H9 (cell line): ENCODE data around the gene ROBO4. TPM values are rescaled to one million over a fixed set of nuclear protein-coding genes. Genes with fewer than 3 reads are reported as not detected.

ENCODE experiments used
- DNase-seq: peaks from one replicate; pipeline ENCODE4 v3.0.0-alpha.2; 2017
- H2AFZ ChIP-seq: one replicate; pipeline ENCODE4 v1.6.1; 2013; ENCODE audit warnings: mild to moderate bottlenecking, low read length, control low read depth, moderate library complexity
- H2AK5ac ChIP-seq: 2 replicates; pipeline ENCODE4 v1.6.1; 2013; ENCODE audit warnings: low read length, control low read depth, mixed read lengths; ENCODE audit not compliant: insufficient read length
- H2BK120ac ChIP-seq: one replicate; pipeline ENCODE4 v1.6.1; 2013; ENCODE audit warnings: low read depth, mild to moderate bottlenecking, low read length, control low read depth, inconsistent platforms; ENCODE audit not compliant: poor library complexity, severe bottlenecking
- H2BK12ac ChIP-seq: 2 replicates; pipeline ENCODE4 v1.6.1; 2013; ENCODE audit warnings: low read length, control low read depth, mixed read lengths, low read depth; ENCODE audit not compliant: insufficient read length
- H2BK15ac ChIP-seq: 2 replicates; pipeline ENCODE4 v1.6.1; 2013; ENCODE audit warnings: low read depth, low read length, control low read depth
- H2BK20ac ChIP-seq: one replicate; pipeline ENCODE4 v1.6.1; 2013; ENCODE audit warnings: low read depth, mild to moderate bottlenecking, low read length, control low read depth, inconsistent platforms; ENCODE audit not compliant: poor library complexity, severe bottlenecking
- H2BK5ac ChIP-seq: 2 replicates; pipeline ENCODE4 v1.6.1; 2013; ENCODE audit warnings: low read length, control low read depth, mixed read lengths; ENCODE audit not compliant: insufficient read length
- H3K14ac ChIP-seq: 2 replicates; pipeline ENCODE4 v1.6.1; 2013; ENCODE audit warnings: low read length, control low read depth; ENCODE audit not compliant: insufficient read depth
- H3K18ac ChIP-seq: 2 replicates; pipeline ENCODE4 v1.6.1; 2013; ENCODE audit warnings: low read depth, mild to moderate bottlenecking, mixed read lengths, low read length, control low read depth; ENCODE audit not compliant: insufficient read length
- H3K23ac ChIP-seq: 2 replicates; pipeline ENCODE4 v1.6.1; 2013; ENCODE audit warnings: low read length, control low read depth, mixed read lengths, low read depth; ENCODE audit not compliant: insufficient read length
- H3K23me2 ChIP-seq: 2 replicates; pipeline ENCODE4 v1.6.1; 2013; ENCODE audit warnings: low read depth, mild to moderate bottlenecking, mixed read lengths, low read length, control low read depth; ENCODE audit not compliant: insufficient read length, poor library complexity, severe bottlenecking
- H3K27ac ChIP-seq: 2 replicates; pipeline ENCODE4 v1.5.1; 2013; ENCODE audit warnings: low read length, control low read depth, mixed read lengths, low read depth; ENCODE audit not compliant: insufficient read length
- H3K27me3 ChIP-seq: 2 replicates; pipeline ENCODE4 v1.6.1; 2013; ENCODE audit warnings: low read length, control low read depth, inconsistent platforms; ENCODE audit not compliant: insufficient read depth
- H3K4ac ChIP-seq: 2 replicates; pipeline ENCODE4 v1.6.1; 2013; ENCODE audit warnings: low read depth, mild to moderate bottlenecking, control low read depth, inconsistent platforms, low read length, moderate library complexity
- H3K4me1 ChIP-seq: 2 replicates; pipeline ENCODE4 v1.6.1; 2013; ENCODE audit warnings: low read length, control low read depth, inconsistent platforms; ENCODE audit not compliant: insufficient read depth
- H3K4me2 ChIP-seq: 2 replicates; pipeline ENCODE4 v1.6.1; 2013; ENCODE audit warnings: low read length, control low read depth, mixed read lengths; ENCODE audit not compliant: insufficient read length, insufficient read depth
- H3K56ac ChIP-seq: 2 replicates; pipeline ENCODE4 v1.6.1; 2013; ENCODE audit warnings: low read depth, mild to moderate bottlenecking, mixed read lengths, low read length, control low read depth; ENCODE audit not compliant: insufficient read length
- H3K79me1 ChIP-seq: 2 replicates; pipeline ENCODE4 v1.6.1; 2013; ENCODE audit warnings: low read depth, mild to moderate bottlenecking, moderate library complexity, low read length, control low read depth, inconsistent platforms; ENCODE audit not compliant: insufficient read depth, poor library complexity, severe bottlenecking
- H3K79me2 ChIP-seq: 2 replicates; pipeline ENCODE4 v1.6.1; 2013; ENCODE audit warnings: low read length, control low read depth, inconsistent platforms; ENCODE audit not compliant: insufficient read depth
- H3K9ac ChIP-seq: 2 replicates; pipeline ENCODE4 v1.6.1; 2013; ENCODE audit warnings: low read length, control low read depth, mixed read lengths; ENCODE audit not compliant: insufficient read length; ENCODE audit errors: extremely low read depth
- H3K9me3 ChIP-seq: one replicate; pipeline ENCODE4 v1.6.1; 2013; ENCODE audit warnings: low read depth, low read length, inconsistent platforms; ENCODE audit not compliant: control insufficient read depth
- H3T11ph ChIP-seq: one replicate; pipeline ENCODE4 v1.6.1; 2013; ENCODE audit warnings: mild to moderate bottlenecking, low read length, control low read depth, inconsistent platforms
- H4K20me1 ChIP-seq: one replicate; pipeline ENCODE4 v1.6.1; 2013; ENCODE audit not compliant: control insufficient read depth, insufficient read length, insufficient read depth
- H4K5ac ChIP-seq: 2 replicates; pipeline ENCODE4 v1.6.1; 2013; ENCODE audit warnings: low read depth, mild to moderate bottlenecking, mixed read lengths, low read length, control low read depth; ENCODE audit not compliant: insufficient read length
- H4K8ac ChIP-seq: replicated peaks from 2 replicates; pipeline ENCODE4 v1.6.1; 2013; ENCODE audit warnings: low read length, control low read depth, mixed read lengths, low read depth; ENCODE audit not compliant: insufficient read length
- H4K91ac ChIP-seq: 2 replicates; pipeline ENCODE4 v1.6.1; 2013; ENCODE audit warnings: low read depth, mild to moderate bottlenecking, moderate library complexity, mixed read lengths, low read length, control low read depth; ENCODE audit not compliant: insufficient read length
- H3K27ac Mint-ChIP-seq, 3 experiments: 2 replicates in 2 of 3; 3 replicates in 1 of 3; pipeline ENCODE4 v1.8.0; 2020 to 2021; ENCODE audit warnings: mixed read lengths in 3 of 3, mild to moderate bottlenecking in 1 of 3, moderate library complexity in 1 of 3
- H3K27me3 Mint-ChIP-seq: 2 replicates; pipeline ENCODE4 v1.8.0; 2021; ENCODE audit warnings: low read depth, mild to moderate bottlenecking, moderate library complexity, mixed read lengths
- H3K36me3 Mint-ChIP-seq, 3 experiments: 2 replicates in 2 of 3; 3 replicates in 1 of 3; pipeline ENCODE4 v1.8.0; 2020 to 2021; ENCODE audit warnings: low read depth in 3 of 3, mixed read lengths in 3 of 3; ENCODE audit not compliant: insufficient read depth in 1 of 3
- H3K4me1 Mint-ChIP-seq, 2 experiments: 2 replicates each; pipeline ENCODE4 v1.8.0; 2020; ENCODE audit warnings: mixed read lengths in 2 of 2
- H3K4me3 Mint-ChIP-seq, 2 experiments: 2 replicates in 1 of 2; 3 replicates in 1 of 2; pipeline ENCODE4 v1.8.0; 2020 to 2021; ENCODE audit warnings: mild to moderate bottlenecking in 2 of 2, mixed read lengths in 2 of 2, moderate library complexity in 1 of 2
- H3K9me3 Mint-ChIP-seq, 2 experiments: 2 replicates in 1 of 2; 3 replicates in 1 of 2; pipeline ENCODE4 v1.8.0; 2020; ENCODE audit warnings: mild to moderate bottlenecking in 2 of 2, mixed read lengths in 2 of 2, moderate library complexity in 1 of 2
- WGBS: extraction: QIAGEN DNeasy Blood & Tissue Kit; methylation state at CpG from one replicate; pipeline ENCODE4 v1.1.7; 2013; ENCODE audit warnings: missing lambda C conversion rate, low lambda C conversion rate, mixed read lengths; ENCODE audit not compliant: insufficient read length; ENCODE audit errors: extremely low coverage; 5-methylcytosine and 5-hydroxymethylcytosine counted together
- total RNA-seq: library from RNA; stranded (reverse); gene quantifications from 2 replicates; pipeline ENCODE4 v1.2.1, GENCODE V29; 2021
- TF ChIP-seq, protein P1 (sequence below): fragments of 200-600 bp; sonication (generic); conservative IDR thresholded peaks from 3 replicates; pipeline ENCODE4 v1.8.0; 2021; ENCODE audit warnings: antibody characterized with exemption, mild to moderate bottlenecking

ROBO4 gene
- total RNA-seq, 1 experiment from 2014 or later = not detected

DNA sequence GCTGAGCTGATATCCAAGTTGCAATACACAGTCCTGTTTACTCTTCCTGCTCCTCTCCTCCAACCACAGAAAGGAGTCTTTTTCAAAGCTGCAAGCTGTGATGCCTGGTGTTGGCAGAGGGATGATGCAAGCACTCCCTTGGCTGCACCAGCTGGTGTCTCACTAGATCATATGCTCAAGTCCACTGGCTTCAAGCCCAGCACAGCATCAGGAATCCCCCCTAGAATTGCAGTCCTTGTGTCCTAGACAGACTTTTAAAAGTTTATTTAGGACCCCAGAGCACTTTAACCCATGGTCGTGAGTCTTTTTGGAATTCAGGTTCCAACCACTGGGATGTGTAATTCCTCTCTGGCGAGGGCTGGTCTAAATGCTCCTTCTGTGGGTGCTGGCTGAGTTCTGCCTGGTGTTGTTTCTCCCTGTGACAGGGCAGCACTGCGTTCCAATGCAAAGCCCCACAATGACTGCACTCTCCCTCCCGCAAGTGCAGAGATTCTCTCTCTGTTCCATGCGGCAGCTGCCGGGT lies 19.5 kb upstream of the ROBO4 start:
- Histone ChIP-seq H4K91ac (no peak overlapping the region), H3K4me2 (no peak overlapping the region), H3K27me3 (peaks cover 9% of the 10 kb centered on the region; the same call in 1 of the 2 replicates), H4K8ac (no peak overlapping the region), H3T11ph (no peak overlapping the region), H3K4ac (no peak overlapping the region), H2BK5ac (no peak overlapping the region), H2BK12ac (no peak overlapping the region), H2AFZ (no peak overlapping the region), H3K27ac (no peak overlapping the region), H3K4me1 (no peaks in the 10 kb centered on the region), H3K9me3 (no peaks in the 10 kb centered on the region), H3K79me1 (no peaks in the 10 kb centered on the region), H3K18ac (no peak overlapping the region), H3K56ac (no peak overlapping the region), H2BK20ac (no peak overlapping the region), H3K23ac (no peak overlapping the region), H3K9ac (no peak overlapping the region), H2AK5ac (no peak overlapping the region), H3K23me2 (no peaks in the 10 kb centered on the region), H2BK15ac (no peak overlapping the region), H3K79me2 (no peaks in the 10 kb centered on the region), H2BK120ac (no peak overlapping the region), H3K14ac (no peak overlapping the region), H4K5ac (no peak overlapping the region), H4K20me1 (no peaks in the 10 kb centered on the region)
- H3K27ac Mint-ChIP-seq = no peak overlapping the region
- H3K4me3 Mint-ChIP-seq = no peak overlapping the region
- TF ChIP-seq, protein P1, sequence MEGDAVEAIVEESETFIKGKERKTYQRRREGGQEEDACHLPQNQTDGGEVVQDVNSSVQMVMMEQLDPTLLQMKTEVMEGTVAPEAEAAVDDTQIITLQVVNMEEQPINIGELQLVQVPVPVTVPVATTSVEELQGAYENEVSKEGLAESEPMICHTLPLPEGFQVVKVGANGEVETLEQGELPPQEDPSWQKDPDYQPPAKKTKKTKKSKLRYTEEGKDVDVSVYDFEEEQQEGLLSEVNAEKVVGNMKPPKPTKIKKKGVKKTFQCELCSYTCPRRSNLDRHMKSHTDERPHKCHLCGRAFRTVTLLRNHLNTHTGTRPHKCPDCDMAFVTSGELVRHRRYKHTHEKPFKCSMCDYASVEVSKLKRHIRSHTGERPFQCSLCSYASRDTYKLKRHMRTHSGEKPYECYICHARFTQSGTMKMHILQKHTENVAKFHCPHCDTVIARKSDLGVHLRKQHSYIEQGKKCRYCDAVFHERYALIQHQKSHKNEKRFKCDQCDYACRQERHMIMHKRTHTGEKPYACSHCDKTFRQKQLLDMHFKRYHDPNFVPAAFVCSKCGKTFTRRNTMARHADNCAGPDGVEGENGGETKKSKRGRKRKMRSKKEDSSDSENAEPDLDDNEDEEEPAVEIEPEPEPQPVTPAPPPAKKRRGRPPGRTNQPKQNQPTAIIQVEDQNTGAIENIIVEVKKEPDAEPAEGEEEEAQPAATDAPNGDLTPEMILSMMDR = no peak
- no peak for DNase-seq
- H3K36me3 Mint-ChIP-seq = no peaks in the 10 kb centered on the region; a peak in 2 of 7 replicates
- H3K9me3 Mint-ChIP-seq = peaks cover 11 to 21% of the 10 kb centered on the region in 2 experiments
- no CpG with 5 or more reads among the region's 6 CpGs for WGBS
- H3K27me3 Mint-ChIP-seq = peaks cover 60% of the 10 kb centered on the region
- H3K4me1 Mint-ChIP-seq = peaks cover 0 to 3% of the 10 kb centered on the region in 2 experiments; a peak in 1 of 4 replicates
